ENCODE data around the gene RHOF.
"Not testable (repeated sequence)": the region's sequence is repeated elsewhere in the genome, so short reads cannot be mapped to it uniquely, and the experiment has no call there.

Gene RHOF

DNA sequence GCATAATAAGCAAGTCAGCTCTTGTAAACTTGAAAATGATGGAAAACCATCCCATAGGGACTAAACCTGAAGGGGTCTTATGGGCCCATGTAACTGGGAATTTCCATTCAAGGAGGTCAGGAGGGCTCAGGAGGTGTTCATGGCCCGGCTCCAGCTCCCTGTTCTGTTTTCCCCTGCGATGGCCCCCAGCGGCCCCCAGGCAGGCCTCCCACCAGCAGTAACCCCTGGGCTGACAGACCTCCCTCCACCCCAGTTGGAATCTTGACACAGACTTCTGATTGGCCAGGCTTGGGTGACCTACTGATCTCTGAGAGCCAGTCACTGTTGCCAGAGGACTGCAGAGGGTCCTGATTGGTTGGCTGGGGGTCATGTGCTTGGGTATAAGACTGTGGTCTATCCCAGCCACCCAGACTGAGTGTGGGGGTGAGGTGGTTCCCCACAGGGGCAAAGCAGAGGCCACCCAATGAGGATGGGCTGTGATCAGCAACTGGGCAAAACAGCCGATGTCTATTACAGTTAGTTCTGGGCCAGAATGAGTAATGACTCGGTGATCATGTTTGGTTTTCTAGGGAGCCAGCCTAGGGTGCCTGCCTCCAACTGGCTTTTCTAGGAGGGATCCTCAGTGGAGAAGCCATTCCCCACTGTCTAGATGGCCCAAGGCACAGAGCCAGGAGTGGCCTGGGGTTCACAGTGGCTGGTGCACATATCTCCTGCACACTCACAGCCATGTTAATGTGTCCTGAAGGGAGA, 27.0 kb downstream of the RHOF start:
- DNase-seq: no peak
- in situ Hi-C loops (cut with HindIII; ENCODE audit: low pct_ligation_motif_present, low pct_unique_long_range_greater_than_20kb, low sequenced_read_pairs): no loop called here

DNA sequence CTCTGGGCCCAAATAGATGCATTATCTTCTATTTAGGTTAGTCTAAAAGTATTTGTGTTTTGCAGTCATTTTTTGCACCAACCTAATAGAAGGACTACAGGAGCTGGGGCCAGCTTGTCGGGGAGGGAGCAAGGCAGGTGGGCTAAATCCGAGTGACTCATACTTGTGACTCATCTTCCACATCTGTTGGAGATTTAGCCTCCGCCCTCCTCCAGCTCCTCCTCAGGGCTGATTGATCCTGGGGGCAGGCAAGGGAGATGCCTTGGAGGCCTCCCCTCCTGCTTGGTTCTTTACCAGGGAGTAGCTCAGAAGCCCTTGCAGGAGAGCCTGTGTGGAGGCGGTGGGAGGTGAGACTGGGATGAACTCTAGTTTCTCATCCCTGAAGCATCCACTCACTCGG, 27.9 kb downstream of the RHOF start:
- in situ Hi-C loops (cut with HindIII; ENCODE audit: low pct_ligation_motif_present, low pct_unique_long_range_greater_than_20kb, low sequenced_read_pairs): no loop called here
- peak; percentile 76 for DNase-seq

DNA sequence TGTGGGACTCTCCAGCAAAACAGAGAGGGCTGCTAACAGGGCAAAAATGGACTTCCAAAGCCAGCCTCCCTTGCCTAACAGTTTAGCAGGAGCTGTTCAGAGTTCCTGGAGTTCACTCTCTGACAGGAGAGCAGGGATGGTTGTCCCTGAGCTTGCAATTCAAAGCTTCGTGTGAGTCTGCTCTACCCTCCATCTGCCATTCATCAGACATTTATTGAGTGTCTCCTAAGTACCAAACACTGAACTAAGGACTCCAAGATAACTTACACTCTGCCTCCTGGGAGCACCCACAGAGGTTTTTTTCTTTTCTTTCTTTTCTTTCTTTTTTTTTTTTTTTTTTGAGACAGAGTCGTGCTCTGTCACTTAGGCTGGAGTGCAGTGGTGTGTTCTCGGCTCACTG, 28.7 kb downstream of the RHOF start:
- DNase-seq: no peak
- in situ Hi-C loops (cut with HindIII; ENCODE audit: low pct_ligation_motif_present, low pct_unique_long_range_greater_than_20kb, low sequenced_read_pairs): no loop called here

DNA sequence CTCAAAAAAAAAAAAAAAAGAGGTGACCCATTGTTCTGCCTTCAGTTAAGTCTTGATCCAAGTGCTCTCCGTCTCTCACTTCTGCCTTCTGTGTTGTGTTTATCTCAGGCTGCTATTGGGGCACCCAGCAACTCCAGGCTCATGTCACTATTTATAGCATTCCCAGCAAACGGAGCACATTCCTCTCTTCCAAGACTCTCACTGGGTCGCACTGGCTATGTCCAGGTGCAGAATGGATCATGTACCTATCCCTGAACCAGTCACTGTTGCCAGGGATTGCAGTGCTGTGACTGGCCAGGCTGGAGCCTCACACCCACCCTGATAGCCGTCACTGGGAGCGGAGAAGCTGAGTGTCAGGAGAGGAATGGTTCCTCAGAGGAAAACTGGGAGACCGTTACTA, 31.2 kb downstream of the RHOF start:
- in situ Hi-C loops (cut with HindIII; ENCODE audit: low pct_ligation_motif_present, low pct_unique_long_range_greater_than_20kb, low sequenced_read_pairs): no loop called here
- no peak for DNase-seq

DNA sequence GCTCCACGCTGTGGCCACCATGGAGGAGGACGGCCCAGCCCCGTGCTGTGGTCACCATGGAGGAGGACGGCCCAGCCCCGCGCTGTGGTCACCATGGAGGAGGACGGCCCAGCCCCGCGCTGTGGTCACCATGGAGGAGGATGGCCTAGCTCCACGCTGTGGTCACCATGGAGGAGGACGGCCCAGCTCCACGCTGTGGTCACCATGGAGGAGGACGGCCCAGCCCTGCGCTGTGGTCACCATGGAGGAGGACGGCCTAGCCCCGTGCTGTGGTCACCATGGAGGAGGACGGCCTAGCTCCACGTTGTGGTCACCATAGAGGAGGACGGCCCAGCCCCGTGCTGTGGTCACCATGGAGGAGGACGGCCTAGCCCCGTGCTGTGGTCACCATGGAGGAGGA, 35.0 kb downstream of the RHOF start:
- DNase-seq; in situ Hi-C loops (cut with HindIII; ENCODE audit: low pct_ligation_motif_present, low pct_unique_long_range_greater_than_20kb, low sequenced_read_pairs): not testable (repeated sequence)

DNA sequence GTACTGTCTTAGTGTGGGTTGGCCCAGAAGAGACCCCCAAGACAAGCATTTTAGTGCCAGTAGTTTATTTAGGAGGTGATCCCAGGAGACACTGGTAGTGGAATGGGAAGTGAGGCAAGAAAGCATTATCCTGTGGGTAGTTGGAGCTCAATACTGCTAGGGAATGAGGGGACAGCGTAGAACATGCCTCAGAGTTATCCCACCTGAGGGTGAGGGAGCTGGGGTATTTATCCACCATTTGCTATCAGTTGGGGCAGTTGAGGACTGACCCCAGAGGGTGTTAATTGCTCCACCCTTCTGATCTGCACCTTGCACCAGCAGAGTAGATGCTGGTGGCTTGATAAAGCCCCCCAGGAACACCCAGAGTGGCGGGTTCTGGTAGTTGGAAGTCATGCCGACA, 37.9 kb downstream of the RHOF start:
- in situ Hi-C loops (cut with HindIII; ENCODE audit: low pct_ligation_motif_present, low pct_unique_long_range_greater_than_20kb, low sequenced_read_pairs): no loop called here
- DNase-seq: no peak

DNA sequence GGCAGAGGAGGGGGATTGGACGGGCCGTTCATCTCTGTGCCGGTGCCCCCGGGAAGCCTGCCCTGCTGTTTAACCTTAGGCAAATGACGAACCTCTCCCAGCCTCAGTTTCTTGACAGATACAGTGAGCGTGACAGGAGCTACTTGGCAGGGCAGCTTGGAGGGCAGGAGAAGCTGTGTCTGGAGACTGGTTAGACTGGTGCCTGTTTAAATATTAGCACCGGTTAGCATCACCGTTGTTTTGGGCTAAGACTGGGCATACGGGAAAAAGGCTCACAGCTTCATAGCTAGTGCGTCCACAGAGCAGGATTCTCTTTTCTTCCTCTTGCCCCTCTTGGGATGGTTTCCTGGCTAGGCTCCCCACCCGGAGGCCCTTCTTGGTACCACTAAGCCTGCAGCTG, 38.7 kb downstream of the RHOF start:
- in situ Hi-C loops (cut with HindIII; ENCODE audit: low pct_ligation_motif_present, low pct_unique_long_range_greater_than_20kb, low sequenced_read_pairs): no loop called here
- DNase-seq: no peak

DNA sequence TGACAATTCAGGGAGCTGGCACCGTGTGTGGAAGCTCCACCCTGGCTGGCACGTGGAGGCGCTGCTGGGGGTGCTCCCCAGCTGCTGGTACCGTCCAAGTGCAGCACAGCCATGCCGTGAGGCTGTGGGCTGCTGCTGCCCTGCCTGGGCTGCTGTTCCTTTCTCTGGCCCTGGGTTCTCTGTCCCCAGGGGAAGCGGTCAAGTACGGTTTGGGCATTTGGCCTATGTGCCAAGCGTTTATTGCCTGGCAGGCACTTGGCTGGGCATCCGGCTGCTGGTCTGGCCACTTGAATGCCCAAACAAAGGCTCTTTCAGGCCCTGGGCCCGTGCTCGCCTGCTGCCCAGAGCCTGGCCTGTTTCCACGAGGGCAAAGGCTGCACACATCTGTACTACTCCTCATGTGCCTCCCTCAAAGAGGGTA, 39.6 kb downstream of the RHOF start:
- DNase-seq: no peak
- in situ Hi-C loops (cut with HindIII; ENCODE audit: low pct_ligation_motif_present, low pct_unique_long_range_greater_than_20kb, low sequenced_read_pairs): no loop called here

DNA sequence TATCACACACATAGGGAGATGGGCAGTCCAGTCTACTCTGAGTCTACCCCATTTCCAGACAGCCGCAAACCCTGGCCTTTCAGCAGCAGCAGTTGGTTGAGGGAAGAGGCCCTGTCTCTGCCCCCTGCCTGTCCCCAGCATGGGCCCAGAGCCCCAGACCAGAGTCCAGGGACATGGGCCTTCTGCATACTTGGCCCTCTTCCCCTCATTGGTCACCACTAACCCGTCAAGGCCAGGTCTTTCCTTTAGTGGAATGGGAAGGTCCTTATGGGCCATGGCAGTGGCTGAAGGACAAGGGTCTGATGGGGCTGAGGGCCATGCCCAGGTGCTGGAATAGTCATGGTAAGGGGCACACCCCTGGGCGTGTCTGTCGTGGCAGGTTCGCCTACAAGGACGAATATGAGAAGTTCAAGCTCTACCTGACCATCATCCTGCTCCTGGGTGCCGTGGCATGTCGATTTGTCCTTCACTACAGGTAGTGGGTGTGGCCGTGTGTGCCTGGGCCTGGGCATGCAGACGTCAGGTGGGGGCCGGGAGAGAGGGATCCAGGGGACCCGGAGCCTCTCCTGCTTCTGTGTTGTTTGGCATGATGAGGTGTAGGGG, 41.6 kb downstream of the RHOF start:
- DNase-seq: no peak
- in situ Hi-C loops (cut with HindIII; ENCODE audit: low pct_ligation_motif_present, low pct_unique_long_range_greater_than_20kb, low sequenced_read_pairs): no loop called here

DNA sequence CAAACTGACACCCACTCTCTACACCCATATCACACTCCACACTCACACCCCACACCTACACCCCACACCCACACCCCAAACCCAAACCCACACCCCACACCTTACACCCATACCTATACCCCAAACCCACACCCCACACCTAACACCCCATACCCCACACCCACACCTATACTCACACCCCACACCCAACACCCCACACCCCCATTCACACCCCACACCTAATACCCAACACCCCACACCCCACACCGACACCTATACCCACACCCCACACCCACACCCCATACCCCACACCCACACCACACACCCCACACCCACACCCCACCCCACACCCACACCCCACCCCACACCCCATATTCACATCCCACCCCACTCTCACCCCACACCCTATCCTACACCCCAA, 42.5 kb downstream of the RHOF start:
- DNase-seq: no peak
- in situ Hi-C loops (cut with HindIII; ENCODE audit: low pct_ligation_motif_present, low pct_unique_long_range_greater_than_20kb, low sequenced_read_pairs): no loop called here

DNA sequence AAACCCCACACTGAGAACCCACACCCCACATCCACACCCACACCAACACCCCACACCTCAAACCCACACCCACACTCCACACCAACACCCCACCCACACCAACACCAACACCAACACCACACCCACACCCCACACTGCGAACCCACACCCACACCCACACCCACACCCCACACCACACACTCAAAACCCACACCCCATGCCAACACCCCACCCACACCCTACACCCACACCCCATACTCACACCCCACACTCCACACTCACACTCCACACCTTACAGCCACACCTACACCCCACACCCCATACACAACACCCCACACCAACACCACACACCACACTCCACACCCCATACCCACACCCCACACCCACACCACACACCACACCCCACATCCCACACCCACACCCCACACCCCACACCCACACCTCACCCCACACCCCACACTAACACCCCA, 43.0 kb downstream of the RHOF start:
- no peak for DNase-seq
- in situ Hi-C loops (cut with HindIII; ENCODE audit: low pct_ligation_motif_present, low pct_unique_long_range_greater_than_20kb, low sequenced_read_pairs): no loop called here

DNA sequence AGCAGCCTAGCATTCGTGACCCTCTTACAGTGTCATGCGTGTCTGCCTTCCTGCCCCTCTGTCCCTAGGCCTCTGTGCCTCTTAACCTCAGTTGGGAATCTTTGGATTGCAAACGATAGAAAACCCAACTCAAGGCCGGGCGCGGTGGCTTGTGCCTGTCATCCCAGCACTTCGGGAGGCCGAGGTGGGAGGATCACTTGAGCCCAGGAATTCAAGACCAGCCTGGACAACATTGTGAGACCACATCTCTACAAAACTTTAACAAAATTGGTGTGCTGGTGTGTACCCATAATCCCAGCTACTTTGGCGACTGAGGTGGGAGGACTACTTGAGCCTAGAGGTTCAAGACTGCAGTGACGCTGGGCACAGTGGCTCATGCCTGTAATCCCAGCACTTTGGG, 44.2 kb downstream of the RHOF start:
- no peak for DNase-seq
- in situ Hi-C loops (cut with HindIII; ENCODE audit: low pct_ligation_motif_present, low pct_unique_long_range_greater_than_20kb, low sequenced_read_pairs): no loop called here

DNA sequence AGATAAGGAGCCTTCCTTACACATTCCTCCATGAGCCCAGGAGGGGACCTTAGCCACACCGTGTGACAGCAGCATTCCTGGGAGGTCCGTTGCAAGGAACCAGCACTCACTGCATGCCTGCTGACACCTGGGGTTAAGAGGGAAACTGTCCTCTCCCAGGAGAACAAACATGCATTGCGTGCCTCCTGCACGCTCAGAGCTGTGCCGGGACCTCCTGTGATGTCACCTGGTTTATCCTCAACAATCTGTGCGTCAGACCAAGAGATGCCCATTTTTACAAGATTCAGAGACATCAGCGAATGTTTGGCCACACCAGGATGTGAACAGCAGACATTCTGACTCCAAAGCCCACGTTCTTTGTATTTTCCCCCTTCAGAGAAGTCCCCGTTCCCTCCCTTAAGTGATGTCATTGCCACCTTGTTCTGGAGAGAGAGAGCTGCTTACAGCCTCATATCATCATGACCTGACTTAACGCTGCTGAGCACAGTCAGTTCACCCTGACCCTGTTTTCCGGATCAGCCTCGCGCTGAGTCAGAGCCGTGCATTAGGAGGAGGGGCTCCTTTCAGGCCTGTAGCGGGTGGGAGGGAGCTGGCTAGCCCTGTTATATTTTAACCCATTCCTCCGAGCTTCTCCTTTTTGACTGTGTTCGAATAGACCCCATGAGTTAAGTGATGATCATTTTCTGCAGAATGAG, 44.8 kb downstream of the RHOF start:
- in situ Hi-C loops (cut with HindIII; ENCODE audit: low pct_ligation_motif_present, low pct_unique_long_range_greater_than_20kb, low sequenced_read_pairs): no loop called here
- peak; percentile 97 for DNase-seq

DNA sequence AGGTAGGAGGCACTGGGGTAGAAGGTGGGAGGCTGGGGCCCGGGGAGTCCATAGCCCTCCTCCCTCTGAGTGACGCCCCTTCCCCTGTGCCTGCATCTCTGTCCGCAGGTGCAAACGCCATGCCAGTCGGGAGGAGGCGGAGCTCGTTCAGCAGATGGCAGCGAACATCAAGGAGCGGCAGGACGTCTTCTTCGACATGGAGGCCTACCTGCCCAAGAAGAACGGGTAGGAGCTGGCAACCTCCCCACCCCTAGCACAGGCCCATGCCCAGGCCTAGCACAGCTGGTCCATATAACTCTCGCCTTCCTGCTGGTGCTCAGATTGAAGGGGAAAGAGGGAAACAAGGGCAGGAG, 45.3 kb downstream of the RHOF start:
- in situ Hi-C loops (cut with HindIII; ENCODE audit: low pct_ligation_motif_present, low pct_unique_long_range_greater_than_20kb, low sequenced_read_pairs): no loop called here
- no peak for DNase-seq

DNA sequence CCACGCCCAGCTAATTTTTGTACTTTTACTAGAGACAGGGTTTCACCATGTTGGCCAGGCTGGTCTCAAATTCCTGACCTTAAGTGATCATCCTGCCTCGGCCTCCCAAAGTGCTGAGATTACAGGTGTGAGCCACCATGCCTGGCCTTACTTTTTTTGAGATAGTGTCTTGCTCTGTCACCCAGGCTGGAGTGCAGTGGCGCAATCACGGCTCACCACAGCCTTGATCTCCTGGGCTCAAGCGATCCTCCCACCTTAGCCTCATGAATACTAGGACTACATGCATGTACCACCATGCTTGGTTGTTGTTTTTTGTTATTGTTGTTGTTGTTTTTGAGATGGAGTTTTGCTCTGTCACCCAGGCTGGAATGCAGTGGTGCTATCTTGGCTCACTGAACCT, 47.9 kb downstream of the RHOF start:
- DNase-seq; in situ Hi-C loops (cut with HindIII; ENCODE audit: low pct_ligation_motif_present, low pct_unique_long_range_greater_than_20kb, low sequenced_read_pairs): not testable (repeated sequence)

DNA sequence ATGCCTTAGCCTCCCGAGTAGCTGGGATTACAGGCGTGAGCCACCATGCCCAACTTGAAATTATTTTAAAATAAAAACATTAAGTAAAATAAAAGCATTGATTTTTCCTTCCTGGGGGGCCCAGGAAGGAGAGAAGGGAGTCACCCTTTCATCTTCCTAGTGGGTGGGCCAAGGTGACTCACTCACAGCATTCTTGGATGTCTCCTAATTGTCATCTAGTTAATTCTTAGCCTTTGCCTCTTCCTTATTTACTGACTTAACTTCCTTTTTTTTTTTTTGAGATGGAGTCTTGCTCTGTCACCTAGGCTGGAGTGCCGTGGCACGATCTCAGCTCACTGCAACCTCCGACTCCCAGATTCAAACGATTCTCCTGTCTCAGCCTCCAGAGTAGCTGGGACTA, 51.7 kb downstream of the RHOF start:
- in situ Hi-C loops (cut with HindIII; ENCODE audit: low pct_ligation_motif_present, low pct_unique_long_range_greater_than_20kb, low sequenced_read_pairs): no loop called here
- no peak for DNase-seq

DNA sequence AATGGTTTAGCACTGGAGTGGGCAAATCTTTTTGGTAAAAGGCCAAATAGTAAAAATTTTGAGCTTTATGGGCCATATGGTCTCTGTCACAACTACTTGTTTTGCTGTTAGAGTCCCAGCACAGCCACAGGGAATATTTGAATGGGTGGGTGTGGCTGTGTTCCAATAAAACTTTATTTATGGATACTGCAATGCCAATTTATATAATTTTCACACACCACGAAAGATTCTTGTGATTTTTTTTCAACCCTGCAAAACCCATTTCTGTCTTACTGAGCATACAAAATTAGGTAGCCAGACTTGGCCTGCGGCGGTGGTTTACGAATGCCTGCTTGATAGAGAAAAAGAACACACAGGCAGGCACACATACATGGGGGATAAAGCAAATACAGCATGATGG, 52.6 kb downstream of the RHOF start:
- in situ Hi-C loops (cut with HindIII; ENCODE audit: low pct_ligation_motif_present, low pct_unique_long_range_greater_than_20kb, low sequenced_read_pairs): no loop called here
- no peak for DNase-seq

DNA sequence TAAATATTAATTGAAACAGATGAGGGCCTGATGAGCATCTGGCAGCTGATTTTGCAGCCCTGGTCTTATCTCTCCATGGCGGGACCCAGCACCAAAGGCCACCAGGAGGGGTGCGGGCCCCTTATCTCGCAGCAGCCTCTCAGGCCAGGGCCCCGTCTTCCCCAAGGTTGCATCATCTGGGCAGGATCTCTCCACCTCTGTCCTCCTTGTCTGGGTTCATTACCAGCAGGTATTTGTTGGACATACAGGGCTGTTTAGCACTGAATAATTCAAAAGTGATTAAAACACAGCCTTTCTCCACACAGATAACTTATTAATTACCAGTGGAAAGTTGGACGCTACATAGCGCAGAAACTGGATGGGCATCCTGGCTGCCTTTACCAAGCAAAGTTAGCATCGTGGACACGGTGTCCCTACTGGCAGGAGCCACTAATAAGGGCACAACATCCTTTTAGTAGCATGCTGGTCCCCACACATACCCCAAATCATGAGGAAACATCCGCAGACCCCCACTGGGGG, 55.1 kb downstream of the RHOF start:
- DNase-seq: no peak
- in situ Hi-C loops (cut with HindIII; ENCODE audit: low pct_ligation_motif_present, low pct_unique_long_range_greater_than_20kb, low sequenced_read_pairs): no loop called here

DNA sequence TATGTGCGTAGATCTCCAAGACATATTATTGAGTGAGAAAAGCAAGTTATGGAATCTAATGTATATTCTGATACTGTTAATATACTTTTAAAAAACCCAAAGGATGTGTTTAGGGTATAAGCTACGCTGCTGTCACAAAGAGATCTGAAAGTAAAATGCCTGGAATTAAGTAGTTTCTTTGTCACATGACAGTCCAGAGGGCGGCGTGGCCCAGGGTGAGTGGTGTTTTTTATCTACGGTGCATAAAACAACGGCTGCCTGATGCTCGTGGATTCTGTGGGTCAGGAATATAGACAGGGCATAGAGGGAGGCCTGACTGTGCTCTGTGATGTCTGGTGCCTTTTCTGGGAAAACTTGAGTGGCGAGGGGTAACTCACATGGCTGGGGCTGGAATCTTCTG, 59.6 kb downstream of the RHOF start:
- DNase-seq: no peak
- in situ Hi-C loops (cut with HindIII; ENCODE audit: low pct_ligation_motif_present, low pct_unique_long_range_greater_than_20kb, low sequenced_read_pairs): no loop called here

DNA sequence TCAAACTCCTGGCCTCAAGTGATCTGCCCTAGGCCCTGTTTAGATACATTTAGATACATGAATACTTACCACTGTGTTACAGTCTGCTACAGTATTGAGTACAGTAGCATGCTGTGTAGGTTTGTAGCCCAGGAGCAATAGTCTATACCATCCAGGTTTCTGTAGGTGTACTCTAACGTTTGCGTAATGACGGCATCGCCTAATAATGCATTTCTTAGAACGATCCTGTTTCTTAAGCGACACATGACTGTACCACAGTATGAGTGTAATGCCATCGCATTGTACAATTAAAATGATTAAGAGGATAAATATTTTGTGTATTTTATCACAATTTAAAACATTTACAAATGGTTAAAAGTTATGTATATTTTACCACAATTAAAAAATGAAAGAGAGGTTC, 62.0 kb downstream of the RHOF start:
- in situ Hi-C loops (cut with HindIII; ENCODE audit: low pct_ligation_motif_present, low pct_unique_long_range_greater_than_20kb, low sequenced_read_pairs): no loop called here
- no peak for DNase-seq
